ENCODE data around the gene NANOS2. TPM values are rescaled to one million over a fixed set of nuclear protein-coding genes. Genes with fewer than 3 reads are reported as not detected.

NANOS2 gene
- total and polyA plus RNA-seq, 9 of the 15 experiments (the other 6 are each of a cell fraction or from before 2014, with no cell fraction given), result not detected

GRCh38 chr19:45889210-45889885, 25.2 kb downstream of the NANOS2 start (continued):
- no peak for TF ChIP-seq ZHX1 (conservative IDR thresholded peaks at IDR 0.05; ENCODE audit: low read length)
- no peak for TF ChIP-seq SRF (CRISPR knock-in tag; IDR thresholded peaks at IDR 0.05)
- no peak for TF ChIP-seq ZNF707 (CRISPR knock-in tag; conservative IDR thresholded peaks at IDR 0.05)
- no peak for TF ChIP-seq STAT5B (CRISPR knock-in tag; IDR thresholded peaks at IDR 0.05)
- TF ChIP-seq, protein P1, sequence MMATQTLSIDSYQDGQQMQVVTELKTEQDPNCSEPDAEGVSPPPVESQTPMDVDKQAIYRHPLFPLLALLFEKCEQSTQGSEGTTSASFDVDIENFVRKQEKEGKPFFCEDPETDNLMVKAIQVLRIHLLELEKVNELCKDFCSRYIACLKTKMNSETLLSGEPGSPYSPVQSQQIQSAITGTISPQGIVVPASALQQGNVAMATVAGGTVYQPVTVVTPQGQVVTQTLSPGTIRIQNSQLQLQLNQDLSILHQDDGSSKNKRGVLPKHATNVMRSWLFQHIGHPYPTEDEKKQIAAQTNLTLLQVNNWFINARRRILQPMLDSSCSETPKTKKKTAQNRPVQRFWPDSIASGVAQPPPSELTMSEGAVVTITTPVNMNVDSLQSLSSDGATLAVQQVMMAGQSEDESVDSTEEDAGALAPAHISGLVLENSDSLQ (IDR thresholded peaks at IDR 0.05), result no peak
- no peak for TF ChIP-seq ZBTB40 (IDR thresholded peaks at IDR 0.05)
- TF ChIP-seq ZBTB40 (CRISPR knock-in tag; IDR thresholded peaks at IDR 0.05), result no peak
- TF ChIP-seq SAFB2 (IDR thresholded peaks at IDR 0.05; ENCODE audit: borderline replicate concordance, low read depth, low read length, severe bottlenecking), result no peak
- TF ChIP-seq ELF1 (tag; IDR thresholded peaks at IDR 0.05), result no peak
- no peak for TF ChIP-seq MCM5 (IDR thresholded peaks at IDR 0.05; ENCODE audit: low read depth)
- TF ChIP-seq TAF15 (IDR thresholded peaks at IDR 0.05; ENCODE audit: low read depth, low read length), result no peak
- no peak for TF ChIP-seq KAT7 (CRISPR knock-in tag; IDR thresholded peaks at IDR 0.05; ENCODE audit: borderline replicate concordance)

Measured in K562 (cell line).